Measurements from ENCODE around the gene CDKAL1.
"Not testable (repeated sequence)": the region's sequence is repeated elsewhere in the genome, so short reads cannot be mapped to it uniquely, and the experiment has no call there.

CDKAL1 gene

DNA sequence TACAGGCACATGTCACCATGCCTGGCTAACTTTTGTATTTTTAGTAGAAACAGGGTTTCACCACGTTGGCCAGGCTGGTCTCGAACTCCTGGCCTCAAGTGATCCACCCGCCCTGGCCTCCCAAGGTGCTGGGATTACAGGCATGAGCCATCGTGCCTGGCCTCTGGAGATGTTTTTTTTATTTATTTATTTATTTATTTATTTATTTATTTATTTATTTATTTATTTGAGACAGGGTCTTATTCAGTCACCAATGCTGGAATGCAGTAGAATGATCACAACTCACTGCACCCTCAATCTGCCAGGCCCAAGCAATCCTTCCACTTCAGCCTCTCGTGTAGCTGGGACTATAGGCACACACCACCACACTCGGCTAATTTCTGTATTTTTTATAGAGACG, 661.0 kb downstream of the CDKAL1 start:
- not testable (repeated sequence) for H3K4me3 ChIP-seq (ENCODE audit: extremely low read depth, insufficient read depth, low read length, poor library complexity, severe bottlenecking); H3K27ac ChIP-seq (ENCODE audit: low read depth, low read length, severe bottlenecking); H3K9me3 ChIP-seq (ENCODE audit: control insufficient read depth, low read length); H3K36me3 ChIP-seq (ENCODE audit: control insufficient read depth, insufficient read depth, low read length)
- 93 to 97% methylated on average over 3 to 6 of the region's 7 CpGs for WGBS, 2 experiments (ENCODE audit: insufficient coverage in 2 of 2)
- peaks cover 12% of the 10 kb centered on the region for H3K4me1 ChIP-seq (ENCODE audit: control insufficient read depth, insufficient read depth, low read length, poor library complexity, severe bottlenecking)

DNA sequence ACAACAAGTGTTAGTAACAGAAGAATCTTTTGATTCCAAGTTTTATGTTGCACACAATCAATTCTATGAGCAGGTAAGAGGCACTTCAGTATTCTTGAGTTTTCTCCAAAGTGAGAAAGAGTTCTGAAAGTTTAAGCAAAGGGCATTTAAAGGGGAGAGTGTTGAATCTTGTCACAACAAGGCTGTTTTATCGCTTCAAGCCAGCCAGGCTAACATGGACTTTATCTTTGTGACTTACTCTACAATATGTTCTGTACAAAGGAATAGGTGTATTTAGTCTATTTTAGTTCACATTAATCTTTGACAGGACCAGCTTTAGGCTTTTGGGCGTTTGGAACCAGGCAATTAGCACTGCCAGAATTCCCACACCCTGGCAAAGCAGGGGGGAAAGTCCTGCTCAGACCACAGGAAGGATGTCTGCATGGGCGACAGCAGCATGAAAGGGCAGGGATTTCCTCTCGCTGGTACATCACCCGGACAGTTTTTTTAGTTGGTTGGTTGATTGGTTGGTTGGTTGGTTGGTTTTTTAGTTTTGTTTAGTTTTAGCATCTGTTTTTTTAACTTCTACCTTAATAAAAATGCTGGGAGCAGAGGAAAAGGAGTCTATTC, 663.9 kb downstream of the CDKAL1 start:
- WGBS, 2 experiments (ENCODE audit: insufficient coverage in 2 of 2): 80 to 89% methylated on average over 2 of the region's 5 CpGs

DNA sequence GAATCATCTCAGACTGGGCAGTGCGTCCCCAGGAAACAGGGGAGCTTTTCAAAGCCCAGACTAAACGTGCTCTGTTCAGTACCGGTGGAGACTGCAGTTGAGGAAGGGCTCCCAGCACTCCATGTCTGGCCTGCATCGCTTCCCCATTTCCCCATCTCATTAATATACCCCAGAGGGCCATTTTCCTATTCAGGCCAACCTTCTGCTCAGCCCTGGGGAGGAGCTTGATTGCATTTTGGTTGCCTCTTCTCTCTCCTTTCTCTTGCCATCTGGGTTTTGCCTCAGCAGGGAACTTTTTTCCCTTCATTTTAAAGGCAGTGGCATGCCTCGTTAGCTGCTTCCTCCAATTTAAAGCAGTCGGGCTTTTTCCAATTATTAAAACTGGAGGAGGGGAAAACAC, 665.0 kb downstream of the CDKAL1 start:
- Histone ChIP-seq H3K36me3 (ENCODE audit: control insufficient read depth, insufficient read depth, low read length) (no peaks in the 10 kb centered on the region), H3K4me3 (ENCODE audit: extremely low read depth, insufficient read depth, low read length, poor library complexity, severe bottlenecking) (no peak overlapping the region), H3K9me3 (ENCODE audit: control insufficient read depth, low read length) (no peaks in the 10 kb centered on the region), H3K27ac (ENCODE audit: low read depth, low read length, severe bottlenecking) (peak overlapping the region; percentile 23), H3K4me1 (ENCODE audit: control insufficient read depth, insufficient read depth, low read length, poor library complexity, severe bottlenecking) (peaks cover 19% of the 10 kb centered on the region)
- 77 to 82% methylated on average over 4 of the region's 6 CpGs for WGBS, 2 experiments (ENCODE audit: insufficient coverage in 2 of 2)

More for the DNA sequence above, 663.9 kb downstream of the CDKAL1 start:
- no peaks in the 10 kb centered on the region for H3K36me3 ChIP-seq (ENCODE audit: control insufficient read depth, insufficient read depth, low read length)
- H3K27ac ChIP-seq (ENCODE audit: low read depth, low read length, severe bottlenecking): no peak overlapping the region
- peaks cover 19% of the 10 kb centered on the region for H3K4me1 ChIP-seq (ENCODE audit: control insufficient read depth, insufficient read depth, low read length, poor library complexity, severe bottlenecking)
- H3K9me3 ChIP-seq (ENCODE audit: control insufficient read depth, low read length): peaks cover 5% of the 10 kb centered on the region
- H3K4me3 ChIP-seq (ENCODE audit: extremely low read depth, insufficient read depth, low read length, poor library complexity, severe bottlenecking): no peak overlapping the region

DNA sequence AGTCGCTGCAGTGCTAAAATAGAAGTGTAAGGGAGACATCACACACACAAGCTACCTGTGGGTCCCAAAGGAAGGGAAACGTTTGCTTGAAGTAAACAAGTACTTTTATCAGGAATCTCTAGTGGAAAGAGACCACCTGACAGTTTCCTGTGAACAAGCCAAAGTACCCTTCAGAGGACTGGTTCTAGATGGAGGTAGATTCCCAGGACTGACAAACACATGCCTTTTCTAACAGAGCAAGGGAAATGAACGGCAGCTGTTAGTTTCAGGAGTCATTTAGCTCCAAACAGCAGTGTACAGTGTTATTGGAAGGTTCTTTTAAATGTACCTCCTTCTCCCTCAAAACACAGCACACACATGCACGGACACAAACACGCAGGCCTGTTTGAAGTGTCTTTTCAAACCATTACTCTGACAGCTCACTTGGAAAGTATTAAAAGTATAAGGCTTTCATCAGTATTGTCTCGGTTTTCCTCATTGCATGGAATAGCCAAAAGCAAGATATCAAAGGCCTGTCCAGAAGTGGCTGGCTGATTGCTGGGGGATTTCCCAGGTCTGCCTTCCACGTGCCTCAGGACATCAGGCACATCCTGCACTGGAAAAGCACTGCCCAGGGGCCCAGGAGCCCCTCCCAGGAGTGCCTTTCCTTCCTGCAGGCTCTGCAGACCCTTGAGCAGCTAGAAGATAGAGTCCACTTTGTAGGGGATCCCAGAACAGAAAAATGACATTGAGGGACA, 666.0 kb downstream of the CDKAL1 start:
- H3K9me3 ChIP-seq (ENCODE audit: control insufficient read depth, low read length): peaks cover 3% of the 10 kb centered on the region
- H3K4me3 ChIP-seq (ENCODE audit: extremely low read depth, insufficient read depth, low read length, poor library complexity, severe bottlenecking): no peak overlapping the region
- WGBS, 2 experiments (ENCODE audit: insufficient coverage in 2 of 2): 55 to 74% methylated on average over 3 to 6 of the region's 7 CpGs
- peaks cover 19% of the 10 kb centered on the region for H3K4me1 ChIP-seq (ENCODE audit: control insufficient read depth, insufficient read depth, low read length, poor library complexity, severe bottlenecking)
- H3K27ac ChIP-seq (ENCODE audit: low read depth, low read length, severe bottlenecking): no peak overlapping the region
- no peaks in the 10 kb centered on the region for H3K36me3 ChIP-seq (ENCODE audit: control insufficient read depth, insufficient read depth, low read length)

DNA sequence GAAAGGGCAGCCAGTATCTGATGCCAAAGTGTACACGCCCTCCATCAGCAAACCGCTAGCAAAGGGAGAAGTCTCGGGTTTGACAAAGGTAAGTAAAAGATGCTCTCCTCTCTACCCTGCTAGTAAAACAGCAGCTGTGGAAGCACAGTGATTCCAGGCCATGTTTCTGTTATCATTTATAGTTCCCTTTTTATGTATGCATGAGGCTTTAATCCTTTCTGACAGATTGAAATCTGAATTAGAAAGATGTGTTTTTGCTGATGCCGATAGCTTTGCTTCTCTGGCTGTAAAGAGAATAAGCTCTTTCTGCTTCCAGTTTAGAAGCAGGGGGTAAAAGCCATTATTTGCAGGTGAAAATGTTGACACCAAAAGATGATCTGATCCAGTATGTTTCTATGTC, 666.9 kb downstream of the CDKAL1 start:
- Histone ChIP-seq H3K4me1 (ENCODE audit: control insufficient read depth, insufficient read depth, low read length, poor library complexity, severe bottlenecking) (peaks cover 19% of the 10 kb centered on the region), H3K36me3 (ENCODE audit: control insufficient read depth, insufficient read depth, low read length) (no peaks in the 10 kb centered on the region), H3K4me3 (ENCODE audit: extremely low read depth, insufficient read depth, low read length, poor library complexity, severe bottlenecking) (no peak overlapping the region), H3K27ac (ENCODE audit: low read depth, low read length, severe bottlenecking) (no peak overlapping the region), H3K9me3 (ENCODE audit: control insufficient read depth, low read length) (peaks cover 3% of the 10 kb centered on the region)
- WGBS, 2 experiments (ENCODE audit: insufficient coverage in 2 of 2): 84 to 88% methylated on average over 4 of the region's 4 CpGs

DNA sequence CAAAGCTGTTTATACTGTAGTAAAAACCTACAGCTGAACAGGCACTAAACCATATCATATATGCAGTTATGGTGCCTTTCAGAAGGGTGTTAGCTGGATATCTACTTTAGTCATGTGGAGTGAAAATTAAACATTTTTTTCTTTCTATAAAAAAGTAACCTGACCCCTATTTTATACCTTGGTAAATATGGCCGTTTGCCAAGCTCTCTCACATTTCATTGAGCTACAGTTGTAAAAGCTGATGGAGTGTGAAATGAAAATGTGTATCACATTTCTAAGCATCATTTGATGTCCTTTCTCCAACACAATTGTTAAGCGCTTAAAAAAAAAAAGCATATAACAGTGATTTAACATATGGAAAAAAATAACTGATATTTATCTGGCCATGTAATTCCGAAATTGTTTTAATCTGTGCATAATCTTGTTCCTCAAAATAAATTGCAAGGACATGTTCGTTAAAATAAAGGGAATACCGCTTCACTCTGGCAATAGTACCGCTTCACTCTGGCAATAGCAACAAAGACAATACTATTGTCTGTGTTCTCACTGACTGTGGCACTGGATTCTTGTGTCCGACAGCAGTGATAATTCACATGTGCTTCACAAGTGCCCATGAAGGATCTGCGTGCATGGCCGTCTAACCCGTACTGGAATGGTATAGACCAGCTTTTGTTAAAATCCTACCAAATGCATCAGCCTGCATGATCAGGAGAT, 667.5 kb downstream of the CDKAL1 start:
- H3K9me3 ChIP-seq (ENCODE audit: control insufficient read depth, low read length): peaks cover 3% of the 10 kb centered on the region
- H3K4me3 ChIP-seq (ENCODE audit: extremely low read depth, insufficient read depth, low read length, poor library complexity, severe bottlenecking): no peak overlapping the region
- H3K27ac ChIP-seq (ENCODE audit: low read depth, low read length, severe bottlenecking): no peak overlapping the region
- H3K4me1 ChIP-seq (ENCODE audit: control insufficient read depth, insufficient read depth, low read length, poor library complexity, severe bottlenecking): peaks cover 19% of the 10 kb centered on the region
- 86 to 100% methylated on average over 1 to 5 of the region's 10 CpGs for WGBS, 2 experiments (ENCODE audit: insufficient coverage in 2 of 2)
- H3K36me3 ChIP-seq (ENCODE audit: control insufficient read depth, insufficient read depth, low read length): no peaks in the 10 kb centered on the region

DNA sequence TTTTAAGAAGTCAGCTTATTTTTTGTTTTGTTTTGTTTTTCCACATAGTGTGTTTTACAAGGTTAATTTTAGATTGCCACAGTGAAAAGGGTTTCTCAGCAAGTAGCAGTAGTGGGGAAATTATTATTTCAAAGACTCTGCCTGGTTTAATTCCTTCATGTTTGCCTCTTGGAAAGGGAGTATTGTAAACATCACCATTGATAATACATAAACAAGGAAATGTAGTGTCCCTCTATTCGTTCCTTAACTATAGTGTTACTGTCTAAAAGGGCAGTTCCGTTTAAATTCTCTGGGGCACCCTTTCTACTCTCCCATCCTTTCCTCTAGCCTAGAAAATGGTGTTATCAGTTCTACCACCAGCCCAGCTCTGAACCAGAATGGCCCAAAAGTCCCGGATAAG, 668.3 kb downstream of the CDKAL1 start:
- Histone ChIP-seq H3K36me3 (ENCODE audit: control insufficient read depth, insufficient read depth, low read length) (no peaks in the 10 kb centered on the region), H3K4me1 (ENCODE audit: control insufficient read depth, insufficient read depth, low read length, poor library complexity, severe bottlenecking) (peaks cover 19% of the 10 kb centered on the region), H3K9me3 (ENCODE audit: control insufficient read depth, low read length) (peaks cover 3% of the 10 kb centered on the region), H3K27ac (ENCODE audit: low read depth, low read length, severe bottlenecking) (no peak overlapping the region), H3K4me3 (ENCODE audit: extremely low read depth, insufficient read depth, low read length, poor library complexity, severe bottlenecking) (no peak overlapping the region)
- 100% methylated on average over 1 to 2 of the region's 3 CpGs for WGBS, 2 experiments (ENCODE audit: insufficient coverage in 2 of 2)

DNA sequence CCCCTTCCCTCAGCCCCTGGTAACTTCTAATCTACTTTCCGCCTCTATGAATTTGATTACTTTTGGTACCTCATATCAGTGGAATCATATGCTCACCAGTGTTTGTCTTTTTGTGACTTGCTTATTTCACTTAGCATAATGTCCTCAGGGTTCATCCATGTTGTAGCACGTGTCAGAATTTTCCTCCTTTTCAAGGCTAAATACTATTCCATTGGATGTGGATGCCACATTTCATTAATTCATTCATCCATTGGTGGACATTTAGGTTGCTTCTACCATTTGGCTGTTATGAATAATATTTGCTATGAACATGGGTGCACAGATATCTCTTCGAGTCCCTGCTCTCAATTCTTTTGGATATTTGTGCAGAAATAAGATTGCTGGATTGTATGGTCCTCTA, 670.7 kb downstream of the CDKAL1 start:
- no peak overlapping the region for H3K4me3 ChIP-seq (ENCODE audit: extremely low read depth, insufficient read depth, low read length, poor library complexity, severe bottlenecking)
- 100% methylated on average over 1 to 2 of the region's 3 CpGs for WGBS, 2 experiments (ENCODE audit: insufficient coverage in 2 of 2)
- H3K27ac ChIP-seq (ENCODE audit: low read depth, low read length, severe bottlenecking): no peak overlapping the region
- peaks cover 3% of the 10 kb centered on the region for H3K9me3 ChIP-seq (ENCODE audit: control insufficient read depth, low read length)
- no peaks in the 10 kb centered on the region for H3K36me3 ChIP-seq (ENCODE audit: control insufficient read depth, insufficient read depth, low read length)
- peaks cover 10% of the 10 kb centered on the region for H3K4me1 ChIP-seq (ENCODE audit: control insufficient read depth, insufficient read depth, low read length, poor library complexity, severe bottlenecking)

DNA sequence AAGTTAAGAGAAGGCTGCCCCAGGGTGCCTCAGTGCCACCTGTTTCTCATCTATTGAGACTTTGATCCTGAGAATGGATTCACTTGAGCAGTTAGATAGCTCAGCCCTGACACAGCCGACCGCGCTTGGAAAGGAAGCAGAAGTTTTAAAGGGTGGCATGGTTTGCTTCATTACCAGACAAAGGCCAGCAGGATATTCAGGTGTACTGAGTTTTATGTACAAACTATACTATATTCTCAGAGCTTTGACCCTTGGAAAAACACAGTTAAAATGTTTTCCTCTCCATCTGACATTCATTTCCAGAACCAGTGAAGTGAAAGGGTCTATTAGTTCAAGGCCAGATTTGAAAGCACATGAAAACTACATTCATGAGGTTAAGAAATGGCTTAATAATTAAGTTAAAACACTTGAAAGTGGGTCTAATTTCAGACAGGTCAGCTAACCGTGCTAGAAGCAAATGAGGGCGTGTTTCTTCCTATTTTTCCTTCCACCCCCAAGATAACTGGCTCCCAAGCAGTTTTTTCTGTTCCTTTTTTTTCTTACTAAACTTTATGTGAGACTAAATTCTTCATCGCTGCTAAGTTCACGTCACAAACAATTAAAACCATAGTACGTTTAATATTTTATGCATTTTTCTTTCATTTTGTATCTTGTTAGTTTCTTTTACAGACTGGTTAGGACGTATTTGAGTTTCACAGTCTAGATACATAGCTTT, 674.0 kb downstream of the CDKAL1 start:
- H3K36me3 ChIP-seq (ENCODE audit: control insufficient read depth, insufficient read depth, low read length): no peaks in the 10 kb centered on the region
- H3K4me1 ChIP-seq (ENCODE audit: control insufficient read depth, insufficient read depth, low read length, poor library complexity, severe bottlenecking): no peaks in the 10 kb centered on the region
- peaks cover 3% of the 10 kb centered on the region for H3K9me3 ChIP-seq (ENCODE audit: control insufficient read depth, low read length)
- H3K4me3 ChIP-seq (ENCODE audit: extremely low read depth, insufficient read depth, low read length, poor library complexity, severe bottlenecking): no peak overlapping the region
- 75% methylated on average over 4 of the region's 9 CpGs; no CpG with 5 or more reads in 1 of the 2 experiments for WGBS, 2 experiments (ENCODE audit: insufficient coverage in 2 of 2)
- no peak overlapping the region for H3K27ac ChIP-seq (ENCODE audit: low read depth, low read length, severe bottlenecking)

DNA sequence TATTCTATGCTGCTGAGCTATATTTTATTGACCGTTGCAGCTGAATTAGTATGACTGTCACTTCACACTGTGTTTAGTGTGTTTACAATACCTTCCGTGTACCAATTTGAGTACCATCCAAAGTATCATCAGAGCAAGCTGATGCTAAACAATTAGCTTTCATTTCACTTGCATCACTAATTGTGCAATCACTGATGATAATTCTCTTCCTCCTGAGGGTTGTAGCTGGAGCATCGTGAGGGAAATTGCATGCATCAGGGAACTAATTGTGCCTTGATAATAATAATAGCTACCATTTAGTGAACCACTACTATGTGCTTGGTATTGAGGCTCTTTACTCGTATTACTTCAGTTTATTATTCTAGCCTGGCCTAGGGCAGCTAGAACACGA, 674.5 kb downstream of the CDKAL1 start:
- no peaks in the 10 kb centered on the region for H3K36me3 ChIP-seq (ENCODE audit: control insufficient read depth, insufficient read depth, low read length)
- no peak overlapping the region for H3K27ac ChIP-seq (ENCODE audit: low read depth, low read length, severe bottlenecking)
- H3K4me3 ChIP-seq (ENCODE audit: extremely low read depth, insufficient read depth, low read length, poor library complexity, severe bottlenecking): no peak overlapping the region
- H3K9me3 ChIP-seq (ENCODE audit: control insufficient read depth, low read length): peaks cover 3% of the 10 kb centered on the region
- no peaks in the 10 kb centered on the region for H3K4me1 ChIP-seq (ENCODE audit: control insufficient read depth, insufficient read depth, low read length, poor library complexity, severe bottlenecking)
- WGBS, 2 experiments (ENCODE audit: insufficient coverage in 2 of 2): 69 to 100% methylated on average over 2 to 3 of the region's 5 CpGs
